Left renal cortex interstitium (tissue), 4 donors: ENCODE measurements around the gene LLGL1. TPM values are rescaled to one million over a fixed set of nuclear protein-coding genes. Genes with fewer than 3 reads are reported as not detected.

Experiments used
- DNase-seq, 4 donors: peaks; one replicate each; pipeline ENCODE4 v3.0.0-alpha.2; 2013; ENCODE audit warnings: low read depth in 4 of 4, low spot score in 2 of 4, missing footprints in 1 of 4
- polyA plus RNA-seq, 4 donors: library from polyadenylated mRNA; unstranded; fragments of 120-200 nt; gene quantifications; one replicate each; pipeline ENCODE4 v1.2.1, GENCODE V29; 2013; ENCODE audit not compliant: insufficient read length in 4 of 4

LLGL1 gene
- polyA plus RNA-seq, 4 donors = 25.7 to 41.7 (median 35.9) TPM

DNA sequence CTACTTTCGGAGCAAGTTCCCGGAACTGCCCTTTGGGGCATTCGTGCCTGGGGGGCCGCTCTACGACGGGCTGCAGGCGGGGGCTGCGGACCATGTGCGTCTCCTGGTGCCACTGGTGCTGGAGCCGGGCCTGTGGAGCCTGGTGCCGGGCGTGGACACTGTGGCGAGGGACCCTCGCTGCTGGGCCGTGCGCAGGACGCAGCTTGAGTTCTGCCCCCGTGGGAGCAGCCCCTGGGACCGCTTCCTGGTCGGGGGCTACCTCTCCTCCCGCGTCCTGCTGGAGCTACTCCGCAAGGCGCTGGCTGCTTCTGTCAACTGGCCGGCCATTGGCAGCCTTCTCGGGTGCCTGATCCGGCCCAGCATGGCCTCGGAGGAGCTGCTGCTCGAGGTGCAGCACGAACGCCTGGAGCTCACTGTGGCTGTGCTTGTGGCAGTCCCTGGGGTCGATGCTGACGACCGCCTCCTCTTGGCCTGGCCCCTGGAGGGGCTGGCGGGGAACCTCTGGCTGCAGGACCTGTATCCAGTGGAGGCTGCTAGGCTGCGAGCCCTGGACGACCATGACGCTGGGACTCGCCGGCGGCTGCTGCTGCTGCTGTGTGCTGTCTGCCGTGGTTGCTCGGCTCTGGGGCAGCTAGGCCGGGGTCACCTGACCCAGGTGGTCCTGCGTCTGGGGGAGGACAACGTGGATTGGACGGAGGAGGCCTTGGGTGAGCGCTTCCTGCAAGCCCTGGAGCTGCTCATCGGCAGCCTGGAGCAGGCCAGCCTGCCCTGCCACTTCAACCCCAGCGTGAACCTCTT is 38.6 kb downstream of the LLGL1 start:
- no peak for DNase-seq

DNA sequence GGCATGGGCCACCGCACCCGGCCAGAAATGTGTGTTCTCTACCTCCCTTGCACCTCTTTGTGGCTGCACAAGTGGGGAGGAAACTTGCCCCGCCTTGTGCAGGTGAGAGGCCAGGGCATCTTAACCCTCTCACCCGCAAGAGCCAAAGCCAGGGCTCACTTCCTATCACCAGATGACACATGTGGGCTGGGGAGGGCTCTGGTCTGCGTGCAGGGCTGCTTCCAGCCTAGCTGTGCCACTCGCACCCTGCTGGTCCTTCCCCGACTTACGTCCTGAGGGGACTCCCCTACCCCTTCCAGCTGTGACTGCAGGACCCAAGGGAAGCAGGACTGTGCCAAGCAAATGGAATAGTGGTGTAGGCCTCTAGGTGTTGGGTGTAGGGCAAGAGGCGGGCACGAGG is 41.9 kb downstream of the LLGL1 start:
- no peak for DNase-seq

DNA sequence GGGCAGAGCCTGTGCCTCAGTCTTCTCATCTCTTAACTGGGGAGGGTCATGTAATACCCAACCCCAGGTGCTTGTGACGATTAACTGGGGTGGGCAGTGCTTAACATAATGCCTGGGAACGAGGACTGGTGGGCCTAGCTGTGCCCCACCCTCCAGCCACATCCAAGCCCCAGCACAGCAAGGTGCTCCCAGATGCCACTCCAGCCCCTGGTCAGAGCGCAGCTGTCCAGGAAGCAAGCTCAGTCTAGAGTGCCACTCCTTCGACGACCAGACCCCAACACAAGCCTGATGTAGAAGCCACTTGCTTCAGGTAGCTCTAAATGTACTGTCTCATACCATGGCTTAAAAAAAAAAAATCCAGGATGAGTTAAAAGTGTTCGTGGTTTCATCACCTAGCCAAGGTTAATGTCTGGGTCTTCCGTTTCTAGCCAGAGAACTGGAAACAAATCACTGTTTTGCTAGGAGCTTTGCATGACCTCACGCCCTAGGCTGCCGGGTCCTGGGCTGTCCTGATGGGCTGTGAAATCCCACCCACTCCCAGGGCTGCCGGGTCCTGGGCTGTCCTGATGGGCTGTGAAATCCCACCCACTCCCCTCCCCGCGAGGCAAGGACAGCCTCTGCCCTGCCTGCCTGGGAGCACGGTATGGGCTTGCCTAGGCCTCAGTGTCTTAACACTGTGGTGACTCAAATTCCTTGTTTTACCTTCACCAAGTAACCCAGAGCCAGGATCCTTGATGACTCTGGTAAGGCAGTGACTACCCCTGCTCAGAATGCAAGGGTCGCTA is 42.7 kb downstream of the LLGL1 start:
- no peak for DNase-seq

DNA sequence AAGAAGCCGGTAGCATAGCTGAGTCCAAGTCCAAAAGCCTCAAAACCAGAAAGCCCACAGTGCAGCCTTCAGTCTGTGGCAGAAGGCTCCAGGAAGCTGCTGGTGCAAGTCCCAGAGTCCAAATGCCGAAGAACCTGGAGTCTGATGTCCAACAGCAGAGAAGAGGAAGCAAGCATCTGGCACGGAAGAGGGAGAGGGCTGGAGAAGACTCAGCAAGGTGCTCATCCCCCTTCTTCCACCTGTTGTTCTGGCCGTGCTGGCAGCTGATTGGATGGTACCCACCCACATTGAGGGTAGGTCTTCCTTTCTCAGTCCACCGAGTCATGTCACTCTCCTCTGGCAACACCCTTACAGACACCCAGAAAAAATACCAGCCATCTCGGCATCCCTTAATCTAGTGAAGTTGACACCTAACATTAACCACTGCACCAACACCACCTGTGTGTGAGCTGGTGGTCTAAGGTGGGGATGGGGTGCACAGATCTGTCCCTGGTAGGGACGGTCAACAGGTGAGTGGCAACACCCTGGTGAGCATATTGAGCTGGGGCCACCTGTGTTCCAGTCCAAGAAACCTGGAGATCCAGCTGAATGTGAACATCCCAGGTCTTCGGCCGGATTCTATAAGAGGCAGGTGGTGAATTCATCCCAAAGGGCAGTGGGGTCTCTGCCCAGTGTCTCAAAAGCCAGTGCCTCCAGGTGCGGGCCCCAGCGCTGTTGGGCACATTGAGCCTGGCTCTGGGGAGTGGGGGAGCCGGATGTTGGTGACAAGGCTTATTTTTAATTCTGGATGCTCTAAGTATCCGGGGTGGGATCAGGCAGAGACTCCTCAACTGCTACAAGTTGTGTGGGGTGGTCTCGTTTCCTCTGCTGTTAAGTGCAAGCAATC is 44.9 kb downstream of the LLGL1 start:
- DNase-seq = no peak

DNA sequence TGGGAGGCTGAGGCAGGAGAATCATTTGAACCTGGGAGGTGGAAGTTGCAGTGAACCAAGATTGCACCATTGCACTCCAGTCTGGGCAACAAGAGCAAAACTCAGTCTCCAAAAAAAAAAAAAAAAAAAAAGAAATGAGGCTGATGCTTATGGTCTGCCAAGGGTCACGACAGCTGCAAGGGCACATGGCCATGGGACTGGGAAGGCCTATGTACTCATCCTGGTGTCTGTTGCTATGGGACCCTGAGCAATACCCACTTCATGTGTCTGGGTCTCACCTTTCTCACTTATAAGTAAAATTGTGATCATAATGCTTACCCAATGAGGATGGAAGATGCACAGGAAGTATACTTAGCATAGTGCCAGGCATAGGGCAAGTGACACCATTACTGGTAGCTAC is 51.6 kb downstream of the LLGL1 start:
- no peak for DNase-seq

DNA sequence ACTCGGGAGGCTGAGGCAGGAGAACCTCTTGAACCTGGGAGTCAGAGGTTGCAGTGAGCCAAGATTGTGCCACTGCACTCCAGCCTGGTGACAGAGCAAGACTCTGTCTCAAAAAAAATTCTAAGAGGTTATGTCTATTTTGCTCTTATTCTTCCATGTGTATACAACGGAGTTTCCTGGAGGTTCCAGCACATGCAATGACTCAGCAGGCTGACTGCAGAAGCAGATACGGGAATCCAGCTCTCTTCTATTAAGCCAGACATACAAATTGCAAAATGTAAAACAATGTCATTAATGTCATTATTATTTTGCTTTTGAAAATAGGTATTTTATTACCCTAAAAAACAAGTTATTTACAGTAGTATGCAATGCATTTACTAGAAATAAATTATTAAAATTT is 53.4 kb downstream of the LLGL1 start:
- DNase-seq = no peak

DNA sequence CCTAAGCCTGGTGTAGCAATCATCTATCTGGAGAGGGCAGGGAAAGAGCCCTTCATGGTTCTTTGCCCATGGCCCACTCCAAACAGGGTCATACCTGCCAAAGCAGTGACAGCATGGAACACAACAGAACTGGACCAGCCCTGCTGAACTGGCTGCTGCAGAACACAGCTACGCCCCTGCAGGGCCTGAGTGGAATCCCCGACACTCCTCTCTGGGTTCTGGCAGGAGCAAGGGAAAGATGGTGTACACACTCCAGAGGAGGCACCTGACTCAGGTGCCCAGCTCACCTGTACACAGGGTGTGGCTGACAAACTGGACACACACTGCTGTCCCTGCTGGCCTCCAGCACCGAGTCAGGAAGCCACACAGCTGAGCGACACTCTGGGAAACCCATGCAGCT is 54.8 kb downstream of the LLGL1 start:
- DNase-seq = no peak

DNA sequence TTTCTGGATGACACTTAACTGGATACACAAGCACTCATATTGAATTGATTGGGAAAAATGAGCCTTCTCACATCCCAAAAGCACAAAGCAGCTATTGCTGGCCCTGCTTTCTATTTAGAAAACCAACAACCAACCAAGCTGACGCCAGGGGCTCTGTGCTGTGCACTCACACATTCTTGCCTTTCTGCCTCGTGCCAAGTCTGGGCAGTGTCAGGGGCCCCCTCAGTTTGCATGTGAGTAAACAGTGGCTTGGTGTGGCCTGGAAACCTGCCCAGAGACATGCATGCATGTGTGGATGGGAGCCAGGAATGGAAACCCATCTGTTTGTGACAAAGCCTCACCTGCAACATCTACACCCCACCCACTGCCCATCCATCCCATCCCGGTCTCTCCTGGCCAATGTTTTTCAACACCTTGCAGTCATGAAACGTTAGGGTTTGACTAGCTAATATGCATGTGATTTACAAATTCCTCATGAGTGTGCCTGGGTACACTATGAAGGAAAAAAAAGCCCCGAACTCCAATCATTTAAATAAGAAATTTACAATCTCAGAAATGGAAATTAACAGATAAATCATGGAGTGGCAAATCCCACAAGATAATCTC is 55.4 kb downstream of the LLGL1 start:
- DNase-seq = no peak

DNA sequence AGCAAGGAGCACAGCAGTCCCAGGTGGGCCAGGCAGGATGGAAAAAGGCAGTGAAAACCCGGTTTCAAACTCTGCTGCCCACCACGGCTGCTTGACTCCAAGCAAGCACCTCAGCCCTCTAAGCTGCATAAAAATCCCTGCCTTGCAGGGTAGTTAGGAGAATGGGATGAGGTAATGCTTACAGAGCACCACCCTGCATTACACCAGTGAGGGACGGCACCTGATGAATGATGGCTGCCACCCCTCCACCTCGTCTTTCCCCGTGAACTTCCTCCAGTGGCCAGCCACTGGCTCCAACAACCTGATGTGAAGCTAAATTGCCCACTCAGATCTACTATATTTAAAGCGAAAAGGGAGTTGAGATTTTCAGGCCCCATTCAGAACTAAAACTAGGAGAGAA is 56.4 kb downstream of the LLGL1 start:
- no peak for DNase-seq

DNA sequence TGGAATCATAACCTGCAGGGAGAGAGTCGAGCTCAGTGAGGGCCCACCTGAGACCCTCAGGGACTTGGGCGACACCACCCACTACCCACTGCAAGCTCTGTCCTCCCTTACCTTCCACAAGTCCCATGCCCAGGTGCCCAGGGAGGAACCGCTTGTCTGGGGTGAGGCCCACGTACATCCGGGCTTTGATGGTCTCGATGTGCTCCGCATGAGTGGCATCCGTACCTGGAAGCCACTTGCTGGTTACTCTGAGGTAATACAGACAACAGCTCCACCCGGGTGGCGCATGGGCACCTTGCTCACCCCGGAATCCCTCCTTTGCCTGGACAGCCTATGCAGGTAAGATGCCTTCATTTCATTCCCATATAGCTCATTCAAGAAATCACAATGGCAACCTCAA is 59.9 kb downstream of the LLGL1 start:
- DNase-seq = no peak

DNA sequence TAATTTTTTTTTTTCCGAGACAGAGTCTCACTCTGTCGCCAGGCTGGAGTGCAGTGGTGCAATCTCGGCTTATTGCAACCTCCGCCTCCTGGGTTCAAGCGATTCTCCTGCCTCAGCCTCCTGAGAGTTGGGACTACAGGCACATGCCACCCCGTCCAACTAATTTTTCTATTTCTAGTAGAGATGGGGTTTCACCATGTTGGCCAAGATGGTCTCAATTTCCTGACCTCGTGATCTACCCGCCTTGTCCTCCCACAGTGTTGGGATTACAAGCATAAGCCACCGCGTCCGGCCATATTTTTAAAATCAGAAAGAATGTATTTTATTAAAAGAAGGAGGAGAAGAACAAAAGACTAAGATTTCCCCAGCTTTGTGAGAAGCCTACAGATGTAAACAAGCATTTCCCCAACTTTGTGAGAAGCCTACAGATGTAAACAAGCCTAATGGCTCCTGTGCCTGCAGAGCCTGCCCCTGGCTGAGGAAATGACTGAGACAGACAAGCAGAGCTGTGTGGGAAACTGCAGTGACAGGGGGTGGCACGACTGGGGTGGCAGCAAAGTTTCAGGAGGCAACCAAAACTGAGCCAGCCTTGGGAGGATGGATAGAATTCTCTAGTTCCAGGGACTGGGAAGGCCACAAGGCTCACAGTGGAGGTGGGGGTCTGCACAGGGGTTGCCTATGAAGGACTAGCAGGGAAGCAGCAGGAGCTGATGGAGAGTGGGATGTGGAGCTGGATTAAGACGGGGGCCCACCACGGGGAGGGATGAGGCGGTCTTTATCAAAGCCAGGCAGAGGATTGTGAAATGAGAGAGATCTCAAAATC is 66.5 kb downstream of the LLGL1 start:
- no peak for DNase-seq

Other genes with a start within 250 kb of the LLGL1 start
- 10 to 100 TPM; 23.6 to 33.8 (median 27.2) TPM for gene ATPAF2, start 186.5 kb upstream of the LLGL1 start, polyA plus RNA-seq
- 10 to 100 TPM; 11.4 to 18.9 (median 14.6) TPM for gene GID4, start 186.2 kb upstream of the LLGL1 start, polyA plus RNA-seq
- 10 to 100 TPM; 34.0 to 46.9 (median 40.4) TPM for gene DRG2, start 137.7 kb upstream of the LLGL1 start, polyA plus RNA-seq
- 1 to 10 TPM; 1.9 to 5.3 (median 3.2) TPM for gene MYO15A, start 116.9 kb upstream of the LLGL1 start, polyA plus RNA-seq
- 10 to 100 TPM; 66.3 to 71.3 (median 69.4) TPM for gene ALKBH5, start 41.8 kb upstream of the LLGL1 start, polyA plus RNA-seq
- 100 to 1,000 TPM; 131 to 159 (median 140) TPM for gene FLII, start 33.1 kb downstream of the LLGL1 start, polyA plus RNA-seq
- 10 to 100 TPM; 14.7 to 22.5 (median 18.9) TPM for gene MIEF2, start 35.0 kb downstream of the LLGL1 start, polyA plus RNA-seq
- 10 to 100 TPM; 38.1 to 60.8 (median 45.2) TPM for gene TOP3A, start 89.4 kb downstream of the LLGL1 start, polyA plus RNA-seq
- gene SMCR8, start 89.7 kb downstream of the LLGL1 start, polyA plus RNA-seq = 10 to 100 TPM; 14.4 to 18.5 (median 15.8) TPM
- gene SHMT1, start 137.9 kb downstream of the LLGL1 start, polyA plus RNA-seq = 10 to 100 TPM; 52.5 to 64.1 (median 58.9) TPM
- gene EVPLL, start 152.1 kb downstream of the LLGL1 start, polyA plus RNA-seq = under 1 TPM in 3 of 4 donors, not detected in 1; 0.74 to 0.97 (median 0.83) TPM